Stimulated activated CD8-positive, alpha-beta memory T cell treated with anti-CD3 and anti-CD28 coated beads, Interleukin-15, amount 100 ng/mL, for 24 hours (primary cell): ENCODE measurements around the gene KAZALD1.

Experiments
- DNase-seq: peaks from one replicate; pipeline ENCODE4 v3.0.0-alpha.2; 2020; ENCODE audit warnings: low read depth

Gene KAZALD1

DNA sequence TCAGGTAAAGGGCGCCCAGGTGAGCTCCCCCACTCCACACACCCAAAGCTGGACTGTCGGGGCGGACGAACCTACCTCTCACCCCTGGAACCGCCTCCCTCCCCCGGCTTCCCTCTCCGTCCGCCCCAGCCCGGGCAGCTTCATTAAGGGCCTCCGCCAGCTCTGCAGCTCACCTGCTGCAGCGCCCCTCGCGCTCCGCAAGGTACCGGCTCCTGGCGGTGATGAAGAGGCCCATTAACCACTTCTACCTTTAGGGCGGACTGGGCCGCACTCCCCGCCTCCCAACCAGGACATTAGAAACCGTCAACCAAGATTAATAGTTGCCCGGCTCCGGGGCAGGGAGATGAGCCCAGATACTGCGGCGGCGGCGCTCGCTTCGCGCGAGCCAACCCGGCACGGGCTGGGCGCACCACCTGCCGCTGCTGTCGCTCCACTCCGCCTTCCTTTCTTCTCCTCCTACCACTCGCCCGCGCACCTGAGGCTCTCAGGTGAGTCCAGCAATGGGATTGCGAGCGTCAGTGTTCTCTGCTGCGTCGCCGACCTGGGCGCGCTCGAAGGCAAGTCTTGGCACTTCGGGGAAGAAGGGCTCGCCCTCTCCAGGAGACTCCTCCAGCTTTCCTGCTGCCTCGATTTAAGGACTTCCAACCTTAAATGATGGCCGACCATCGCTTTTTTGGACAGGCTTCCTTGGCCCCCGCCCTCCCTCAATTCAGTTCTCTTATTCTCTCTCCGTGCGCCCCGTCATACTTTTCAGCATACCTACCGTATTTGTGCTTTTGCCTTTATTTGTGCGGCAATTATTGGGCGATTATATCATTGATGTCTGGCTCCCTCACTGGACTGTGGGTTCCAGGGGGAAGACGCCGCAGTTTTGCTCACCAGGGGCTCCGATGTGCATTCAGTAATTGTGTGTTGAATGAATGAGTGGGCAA is 13.6 kb upstream of the KAZALD1 start:
- no peak for DNase-seq

DNA sequence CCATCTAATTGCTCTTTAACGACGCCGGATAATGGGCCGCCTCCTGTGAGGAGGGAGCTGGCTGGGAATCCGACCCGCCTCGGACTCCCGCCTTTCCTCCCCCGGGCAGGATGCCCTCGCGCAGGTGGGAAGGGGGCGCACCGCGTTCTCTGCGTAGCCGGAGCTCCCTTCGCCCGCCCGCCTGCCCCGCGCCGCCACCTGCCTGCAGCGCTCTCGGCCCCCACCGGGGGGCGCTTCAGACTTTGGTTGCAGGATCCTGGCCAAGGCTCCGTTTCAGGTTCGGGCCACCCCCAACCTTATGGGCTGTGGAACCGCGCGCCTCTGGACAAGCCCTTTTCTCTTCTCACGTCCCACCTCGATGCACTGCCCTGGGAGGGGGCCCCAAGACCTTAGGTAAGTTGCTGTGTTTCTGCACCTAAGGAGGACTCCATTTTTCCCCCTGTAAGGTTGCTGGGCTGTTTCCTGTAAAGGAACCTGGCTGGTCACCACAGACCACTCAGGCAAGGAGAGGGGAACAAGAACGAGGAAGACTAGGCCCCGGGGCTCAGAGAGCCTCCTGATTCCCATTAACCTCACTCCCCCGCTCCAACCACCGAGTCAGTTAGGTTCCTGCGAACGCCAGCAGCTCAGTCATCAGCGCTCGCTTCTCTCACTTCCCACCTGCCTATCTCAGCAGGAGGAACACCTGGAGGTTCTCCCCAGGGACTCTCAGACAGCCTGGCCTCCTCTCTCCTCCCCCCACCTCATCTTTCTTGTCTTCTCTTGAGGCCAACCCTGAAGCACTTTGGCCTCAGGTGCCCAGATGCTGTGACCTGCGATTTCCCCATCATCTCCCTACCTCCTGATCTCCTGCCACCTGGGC is 11.3 kb upstream of the KAZALD1 start:
- DNase-seq, result peak; percentile 72

DNA sequence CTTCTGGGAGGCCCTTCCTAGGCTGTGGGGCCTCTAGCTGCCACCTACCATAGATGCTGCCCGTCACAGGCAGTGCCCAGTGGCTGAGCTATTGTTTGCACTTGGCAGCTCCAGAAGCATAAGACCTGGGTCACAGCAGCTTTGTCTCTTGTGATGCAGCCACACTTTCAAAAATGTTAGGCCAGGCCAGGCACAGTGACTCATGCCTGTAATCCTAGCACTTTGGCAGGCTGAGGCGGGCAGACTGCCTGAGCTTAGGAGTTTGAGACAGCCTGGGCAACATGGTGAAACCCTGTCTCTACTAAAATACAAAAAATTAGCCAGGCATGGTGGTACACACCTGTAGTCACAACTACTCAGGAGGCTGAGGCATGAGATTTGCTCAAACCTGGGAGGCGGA is 9.5 kb upstream of the KAZALD1 start:
- DNase-seq, result no peak

DNA sequence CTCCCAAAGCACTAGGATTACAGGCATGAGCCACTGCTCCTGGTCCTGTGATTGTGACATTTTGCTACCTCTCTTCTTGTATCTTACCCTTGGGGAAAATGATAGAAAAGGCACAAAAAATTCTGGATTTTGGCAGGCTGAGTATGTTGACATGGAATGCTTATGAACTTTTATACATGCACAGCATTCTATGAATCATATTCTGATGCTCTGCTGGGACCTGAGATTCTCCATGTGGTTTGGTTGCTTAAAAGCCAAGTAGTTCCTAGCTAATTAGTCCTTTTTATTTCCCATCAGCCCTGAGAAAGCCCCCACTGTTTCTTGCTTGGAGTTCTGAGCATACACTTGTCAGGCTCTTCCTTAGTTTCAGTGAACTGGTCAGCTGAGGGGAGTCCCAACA is 8.3 kb upstream of the KAZALD1 start:
- DNase-seq, result no peak

DNA sequence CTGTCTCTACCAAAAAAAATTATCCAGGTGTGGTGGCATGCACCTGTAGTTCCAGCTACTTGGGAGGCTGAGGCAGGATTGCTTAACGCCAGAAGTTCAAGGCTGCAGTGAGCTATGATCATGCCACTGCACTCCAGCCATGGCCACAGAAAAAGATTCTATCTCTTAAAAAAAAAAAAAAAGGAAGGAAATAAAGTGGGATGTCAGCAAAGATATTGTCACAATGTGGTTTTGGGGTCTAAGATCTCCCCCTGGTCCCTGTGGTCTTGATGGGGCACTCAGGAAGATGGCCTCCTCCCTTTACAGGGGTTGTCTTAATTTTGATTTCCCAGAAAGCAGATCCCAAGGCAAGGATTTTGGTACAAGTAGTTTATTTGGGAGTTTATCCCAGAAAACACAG is 7.4 kb upstream of the KAZALD1 start:
- no peak for DNase-seq

GRCh38 chr10:101054876-101055275 is 6.9 kb upstream of the KAZALD1 start:
- no peak for DNase-seq

DNA sequence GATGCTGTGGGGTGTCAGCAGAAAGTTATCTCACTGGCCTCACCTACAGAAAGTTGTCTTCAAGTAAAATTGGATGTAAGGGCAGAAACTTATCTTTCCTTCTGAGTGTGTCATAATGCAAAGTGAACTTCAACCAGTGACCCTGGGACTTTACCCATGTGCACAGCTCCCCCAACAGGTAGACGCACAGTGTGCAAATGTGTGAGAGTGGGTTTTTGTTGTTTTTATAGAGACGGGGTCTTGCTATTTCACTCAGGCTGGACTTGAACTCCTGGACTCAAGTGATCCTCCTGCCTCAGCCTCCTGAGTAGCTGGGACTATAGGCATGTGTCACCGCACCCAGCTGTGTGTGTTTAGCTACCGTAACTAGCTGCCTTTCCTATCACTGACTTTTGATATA is 6.4 kb upstream of the KAZALD1 start:
- DNase-seq, result no peak

DNA sequence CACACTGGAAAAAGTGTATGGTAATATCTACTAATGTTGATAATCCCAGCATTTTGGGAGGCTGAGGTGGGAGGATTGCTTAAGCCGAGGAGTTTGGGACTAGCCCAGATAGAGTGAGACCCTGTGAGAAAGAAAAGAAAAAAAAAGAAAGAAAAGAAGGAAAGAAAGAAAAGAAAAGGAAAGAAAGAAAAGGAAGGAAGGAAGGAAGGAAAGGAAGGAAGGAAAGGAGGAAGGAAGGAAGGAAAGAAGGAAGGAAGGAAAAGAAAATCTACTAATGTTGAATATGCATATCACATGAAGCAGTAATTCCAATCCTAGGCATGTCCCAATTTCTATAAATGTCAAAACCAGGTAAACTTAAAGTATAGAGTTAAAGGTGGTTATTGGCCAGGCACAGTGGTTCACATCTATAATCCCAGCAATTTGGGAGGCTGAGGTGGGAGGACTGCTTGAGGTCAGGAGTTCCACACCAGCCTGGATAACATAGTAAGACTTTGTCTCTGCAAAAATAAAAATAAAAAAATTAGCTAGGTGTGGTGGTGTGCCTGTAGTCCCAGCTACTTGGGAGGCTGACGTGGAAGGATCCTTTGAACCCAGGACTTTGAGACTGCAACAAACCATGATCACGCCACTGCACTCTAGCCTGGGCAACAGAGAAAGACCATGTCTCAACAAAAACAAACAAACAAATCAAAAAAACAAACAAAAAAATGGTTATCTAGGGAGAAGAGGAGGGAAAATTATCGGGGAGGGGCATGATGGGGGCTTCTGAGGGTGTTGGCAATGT is 5.2 kb upstream of the KAZALD1 start:
- DNase-seq, result no peak

DNA sequence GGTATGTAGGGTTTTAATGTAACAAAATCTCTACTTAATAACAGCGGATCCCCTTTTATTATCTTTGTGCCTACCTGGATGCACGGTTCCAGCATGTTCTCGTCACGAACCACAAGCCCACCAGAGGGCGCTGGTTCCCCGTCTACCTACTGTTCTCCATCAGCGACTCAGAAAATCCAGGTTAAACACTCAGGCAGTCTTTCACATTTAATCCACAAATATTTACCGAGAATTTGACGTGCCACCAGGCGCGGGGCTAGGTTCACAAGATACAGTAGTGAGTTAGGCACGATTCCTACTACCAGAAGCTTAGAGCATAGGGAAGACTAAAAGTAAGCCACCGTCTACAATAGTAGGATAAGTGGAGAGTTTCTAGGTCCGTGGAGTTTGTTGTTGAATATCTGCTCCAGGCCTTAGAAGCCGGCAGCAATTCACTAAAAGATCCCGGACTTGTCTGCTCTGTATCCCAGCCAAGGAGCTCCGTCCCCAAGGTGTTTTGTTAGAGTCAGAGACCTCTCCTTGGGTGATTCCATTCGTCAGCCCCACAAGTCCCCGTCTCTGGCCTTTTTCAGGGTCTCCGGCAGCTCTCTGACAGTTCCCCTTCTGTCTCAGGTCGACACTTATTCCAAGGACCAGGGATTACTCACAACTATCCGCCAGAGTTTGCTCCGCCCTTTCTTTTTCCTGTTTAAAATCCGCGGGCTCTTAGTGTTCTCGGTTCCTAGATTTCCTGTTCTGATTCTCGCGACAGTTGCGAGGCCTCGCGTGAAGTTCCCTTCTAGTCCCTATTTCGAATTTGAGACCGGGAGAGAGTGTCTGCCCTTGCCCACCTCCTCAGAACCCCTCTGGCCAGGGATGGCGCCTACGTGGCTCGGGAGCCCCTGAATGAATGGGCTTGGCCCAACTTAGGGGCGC is 1.5 kb upstream of the KAZALD1 start:
- DNase-seq, result peak; percentile 87

DNA sequence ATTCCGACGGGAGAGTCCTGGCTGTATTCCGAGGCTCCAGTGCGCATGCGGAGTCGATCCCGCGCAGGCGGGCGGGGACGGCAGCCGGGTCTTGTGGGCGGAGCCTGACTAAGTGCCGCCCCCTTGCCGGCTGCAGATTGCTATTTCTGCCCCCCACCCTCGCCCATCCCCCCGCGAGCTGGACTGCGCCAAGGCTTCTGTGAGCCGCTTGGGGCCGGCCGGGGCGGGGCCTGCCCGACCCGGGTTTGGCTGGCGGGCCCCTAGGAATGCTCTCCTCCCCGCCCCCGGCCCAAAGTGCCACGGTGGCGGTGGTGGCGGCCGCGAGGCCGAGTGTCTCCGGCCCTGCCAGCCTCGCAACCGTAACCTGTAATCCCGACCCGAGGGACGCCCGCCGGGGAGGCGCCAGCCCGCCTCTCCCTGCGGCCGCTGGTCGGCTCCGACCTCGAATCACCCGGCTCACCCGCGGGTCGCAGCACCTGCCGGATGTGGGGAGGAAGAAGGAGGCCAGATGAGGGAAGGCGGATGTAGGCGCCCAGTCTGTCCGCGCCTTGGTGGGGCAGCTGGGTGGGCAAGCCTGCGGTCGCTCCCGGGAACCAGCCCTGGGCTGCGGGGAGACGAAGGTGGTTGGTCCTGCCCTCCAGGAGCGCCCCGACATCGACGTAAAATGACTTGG is 702 bp upstream of the KAZALD1 start:
- DNase-seq, result peak; percentile 82

- no peak for DNase-seq
These were observed 652 bp downstream of the KAZALD1 start for GRCh38 chr10:101062232-101063049.

DNA sequence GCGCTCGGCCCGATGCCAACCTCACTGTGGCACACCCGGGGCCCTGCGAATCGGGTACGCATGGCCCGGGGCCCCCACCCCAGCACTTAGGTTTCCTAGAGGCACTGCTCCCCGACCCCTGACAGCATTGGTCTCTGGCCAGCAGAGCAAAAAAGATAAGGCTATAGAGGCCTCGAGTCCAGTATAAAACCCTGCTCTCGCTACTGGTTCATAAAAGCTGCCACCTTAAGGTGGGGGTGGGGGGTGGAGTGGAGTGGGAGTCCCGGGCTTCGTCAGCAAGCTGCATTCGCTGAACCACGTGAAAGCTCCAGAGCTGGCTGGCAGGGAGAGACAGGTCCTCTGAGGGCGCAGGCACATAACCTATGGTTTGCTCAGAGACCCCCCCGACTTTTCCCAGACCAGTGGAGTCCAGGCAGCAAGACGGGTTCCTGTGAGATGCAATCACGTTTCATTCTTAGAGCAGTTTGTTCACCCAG is 1.3 kb downstream of the KAZALD1 start:
- no peak for DNase-seq

GRCh38 chr10:101063548-101064414 is 2.0 kb downstream of the KAZALD1 start:
- DNase-seq, result no peak

DNA sequence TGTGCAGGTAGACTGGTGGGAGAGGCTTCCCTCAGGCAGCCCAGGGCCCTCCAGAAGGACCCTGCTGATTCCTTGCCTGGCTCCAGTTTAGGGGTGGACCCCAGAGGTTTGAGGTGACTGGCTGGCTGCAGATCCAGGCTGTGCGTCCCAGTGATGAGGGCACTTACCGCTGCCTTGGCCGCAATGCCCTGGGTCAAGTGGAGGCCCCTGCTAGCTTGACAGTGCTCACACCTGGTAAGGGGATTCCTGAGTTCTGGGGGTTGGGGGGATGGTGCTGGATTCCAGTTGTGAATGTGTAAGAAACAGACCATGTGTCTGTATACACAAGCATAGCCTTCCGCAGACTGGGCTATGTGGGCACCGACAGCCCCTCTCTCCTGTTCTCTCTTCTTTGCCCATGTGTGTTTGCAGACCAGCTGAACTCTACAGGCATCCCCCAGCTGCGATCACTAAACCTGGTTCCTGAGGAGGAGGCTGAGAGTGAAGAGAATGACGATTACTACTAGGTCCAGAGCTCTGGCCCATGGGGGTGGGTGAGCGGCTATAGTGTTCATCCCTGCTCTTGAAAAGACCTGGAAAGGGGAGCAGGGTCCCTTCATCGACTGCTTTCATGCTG is 2.7 kb downstream of the KAZALD1 start:
- no peak for DNase-seq

DNA sequence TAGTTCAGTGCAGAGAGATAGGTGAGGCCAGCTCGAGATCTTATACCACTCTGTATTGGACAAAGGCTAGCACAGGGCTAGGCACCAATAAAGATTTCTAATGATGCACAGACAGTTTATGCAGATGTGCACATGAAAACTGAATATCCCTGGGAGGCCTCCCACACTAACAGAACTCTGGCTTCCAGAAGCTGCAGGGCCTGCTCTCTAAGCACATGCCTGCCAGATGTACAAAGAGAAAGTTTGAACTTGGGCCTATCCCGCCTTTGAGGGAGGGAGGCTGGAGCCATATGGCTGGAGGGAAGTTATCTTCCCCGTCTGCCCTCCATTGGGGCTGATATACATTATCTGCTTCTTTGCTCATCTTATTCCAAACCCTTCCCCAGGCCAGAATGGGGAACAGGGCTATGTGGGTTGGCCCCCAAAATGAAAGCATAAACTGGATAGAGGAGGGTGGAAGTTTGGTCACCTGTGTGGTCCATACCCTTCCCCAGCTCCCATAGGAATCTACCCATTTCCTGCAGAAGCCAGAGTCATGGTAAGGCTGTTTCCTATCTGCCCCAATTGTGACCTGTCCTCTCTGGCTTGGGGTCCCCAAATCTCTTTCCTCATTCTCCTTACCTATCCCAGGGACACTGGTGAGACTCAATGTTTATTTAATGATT is 3.8 kb downstream of the KAZALD1 start:
- no peak for DNase-seq

DNA sequence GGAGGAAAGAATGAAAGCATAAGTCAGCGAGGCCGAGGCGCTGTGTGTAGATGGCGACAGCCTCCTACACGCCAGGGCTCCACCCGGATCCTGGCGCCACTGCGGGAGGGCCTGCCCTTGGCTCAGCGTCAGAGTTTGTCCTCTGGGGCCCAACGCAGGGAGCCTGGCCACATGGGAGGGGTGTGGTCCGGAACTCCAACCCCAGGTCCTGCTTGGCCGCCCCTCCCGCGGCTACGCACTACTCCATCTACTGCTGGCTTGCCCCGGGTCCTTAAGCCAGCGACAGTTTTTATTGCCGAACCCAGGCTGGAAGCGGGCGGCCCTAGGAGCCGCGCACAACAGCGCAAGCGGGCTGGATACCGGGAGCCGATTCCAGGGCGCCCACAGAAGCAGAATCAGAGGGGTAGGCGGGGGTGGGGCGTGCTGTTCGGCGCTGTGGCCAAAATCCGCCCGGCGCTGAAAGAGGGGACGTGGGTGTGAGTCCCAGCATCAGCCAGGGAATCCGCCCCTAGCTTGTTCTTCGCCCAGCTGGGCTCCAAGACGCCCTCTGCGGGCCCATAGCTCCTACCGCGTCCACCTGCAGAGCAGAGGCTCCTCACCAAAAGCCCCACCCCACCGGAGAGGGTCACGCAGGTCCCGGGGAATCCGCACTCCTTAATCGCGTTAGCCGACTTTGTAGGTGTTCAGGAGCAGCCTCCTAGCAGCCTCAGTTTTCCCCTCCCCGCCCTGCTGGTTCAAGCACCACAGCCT is 4.5 kb downstream of the KAZALD1 start:
- no peak for DNase-seq

GRCh38 chr10:101066896-101067355 is 5.1 kb downstream of the KAZALD1 start:
- no peak for DNase-seq
